ENCODE data around the gene TMEM108. TPM values are rescaled to one million over a fixed set of nuclear protein-coding genes. Genes with fewer than 3 reads are reported as not detected.

The TMEM108 gene
- total RNA-seq, 1 experiment from 2014 or later = not detected

DNA sequence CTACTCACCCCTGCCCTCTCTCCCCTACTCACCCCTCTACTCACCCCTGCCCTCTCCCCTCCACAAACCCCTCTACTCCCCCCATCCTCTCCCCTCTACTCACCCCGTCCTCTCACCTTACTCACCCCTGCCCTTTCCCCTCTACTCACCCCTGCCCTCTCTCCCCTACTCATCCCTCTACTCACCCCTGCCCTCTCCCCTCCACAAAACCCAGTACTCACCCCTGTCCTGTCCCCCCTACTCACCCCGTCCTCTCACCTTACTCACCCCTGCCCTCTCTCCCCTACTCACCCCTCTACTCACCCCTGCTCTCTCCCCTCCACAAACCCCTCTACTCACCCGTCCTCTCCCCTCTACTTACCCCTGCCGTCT, 375.8 kb downstream of the TMEM108 start:
- peaks cover 43% of the 10 kb centered on the region for H3K27me3 ChIP-seq (ENCODE audit: insufficient read depth, low read length)
- POLR2A ChIA-PET = no interaction called here
- no peak overlapping the region for H3K4me2 ChIP-seq (ENCODE audit: low read length)
- H3K9me2 ChIP-seq (ENCODE audit: insufficient read depth) = no peaks in the 10 kb centered on the region
- ATAC-seq = no peak
- no peaks in the 10 kb centered on the region for H3K79me2 ChIP-seq (ENCODE audit: insufficient read depth, low read length)
- no peak overlapping the region for H3K27ac ChIP-seq (ENCODE audit: low read depth, low read length)
- intact Hi-C loops (cut with micrococcal nuclease) = no loop called here
- no peak overlapping the region for H2AFZ ChIP-seq (ENCODE audit: low read depth, low read length, poor library complexity, severe bottlenecking)
- TF ChIP-seq TCF7L2 (IDR thresholded peaks at IDR 0.05; ENCODE audit: borderline replicate concordance, extremely low read depth, insufficient read depth, insufficient read length) (no peak), SRF (IDR thresholded peaks at IDR 0.05; ENCODE audit: low read depth) (no peak), EGR1 (IDR thresholded peaks at IDR 0.05; ENCODE audit: low read depth) (no peak), SP1 (IDR thresholded peaks at IDR 0.05; ENCODE audit: low read depth) (no peak), FOSL1 (IDR thresholded peaks at IDR 0.05; ENCODE audit: low read depth) (no peak), YY1 (IDR thresholded peaks at IDR 0.05; ENCODE audit: extremely low read depth, insufficient replicate concordance, low read depth, low read length) (no peak), EZH2phosphoT487 (IDR thresholded peaks at IDR 0.05; ENCODE audit: borderline replicate concordance) (no peak), ELF1 (IDR thresholded peaks at IDR 0.05; ENCODE audit: borderline replicate concordance, low read depth) (no peak), RAD21 (IDR thresholded peaks at IDR 0.05; ENCODE audit: low read depth) (no peak), ZFX (IDR thresholded peaks at IDR 0.05) (no peak), JUND (IDR thresholded peaks at IDR 0.05) (no peak)
- TF ChIP-seq, protein P1, sequence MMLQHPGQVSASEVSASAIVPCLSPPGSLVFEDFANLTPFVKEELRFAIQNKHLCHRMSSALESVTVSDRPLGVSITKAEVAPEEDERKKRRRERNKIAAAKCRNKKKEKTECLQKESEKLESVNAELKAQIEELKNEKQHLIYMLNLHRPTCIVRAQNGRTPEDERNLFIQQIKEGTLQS (IDR thresholded peaks at IDR 0.05) = no peak
- TF ChIP-seq, protein P2, sequence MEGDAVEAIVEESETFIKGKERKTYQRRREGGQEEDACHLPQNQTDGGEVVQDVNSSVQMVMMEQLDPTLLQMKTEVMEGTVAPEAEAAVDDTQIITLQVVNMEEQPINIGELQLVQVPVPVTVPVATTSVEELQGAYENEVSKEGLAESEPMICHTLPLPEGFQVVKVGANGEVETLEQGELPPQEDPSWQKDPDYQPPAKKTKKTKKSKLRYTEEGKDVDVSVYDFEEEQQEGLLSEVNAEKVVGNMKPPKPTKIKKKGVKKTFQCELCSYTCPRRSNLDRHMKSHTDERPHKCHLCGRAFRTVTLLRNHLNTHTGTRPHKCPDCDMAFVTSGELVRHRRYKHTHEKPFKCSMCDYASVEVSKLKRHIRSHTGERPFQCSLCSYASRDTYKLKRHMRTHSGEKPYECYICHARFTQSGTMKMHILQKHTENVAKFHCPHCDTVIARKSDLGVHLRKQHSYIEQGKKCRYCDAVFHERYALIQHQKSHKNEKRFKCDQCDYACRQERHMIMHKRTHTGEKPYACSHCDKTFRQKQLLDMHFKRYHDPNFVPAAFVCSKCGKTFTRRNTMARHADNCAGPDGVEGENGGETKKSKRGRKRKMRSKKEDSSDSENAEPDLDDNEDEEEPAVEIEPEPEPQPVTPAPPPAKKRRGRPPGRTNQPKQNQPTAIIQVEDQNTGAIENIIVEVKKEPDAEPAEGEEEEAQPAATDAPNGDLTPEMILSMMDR (IDR thresholded peaks at IDR 0.05 in 2 of 3, conservative IDR thresholded peaks at IDR 0.05 in 1 of 3; ENCODE audit: borderline replicate concordance in 1 of 3, insufficient read depth in 1 of 3, low read depth in 2 of 3, low read length in 2 of 3) = no peak
- TF ChIP-seq, protein P3, sequence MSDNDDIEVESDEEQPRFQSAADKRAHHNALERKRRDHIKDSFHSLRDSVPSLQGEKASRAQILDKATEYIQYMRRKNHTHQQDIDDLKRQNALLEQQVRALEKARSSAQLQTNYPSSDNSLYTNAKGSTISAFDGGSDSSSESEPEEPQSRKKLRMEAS (IDR thresholded peaks at IDR 0.05) = no peak
- H3K9ac ChIP-seq (ENCODE audit: low read length) = no peak overlapping the region
- peaks cover 2 to 7% of the 10 kb centered on the region in 2 experiments; a peak in 1 of 4 replicates for H3K4me1 ChIP-seq (ENCODE audit: control insufficient read depth in 1 of 2, insufficient read depth in 2 of 2, low read length in 2 of 2)
- H3K36me3 ChIP-seq (ENCODE audit: control insufficient read depth in 1 of 2, insufficient read depth in 2 of 2, low read length in 2 of 2) = no peaks in the 10 kb centered on the region
- DNase-seq (ENCODE audit: low read depth, low spot score) = no peak
- BruUV-seq (replicated peaks) = no TSS peak
- H4K20me1 ChIP-seq (ENCODE audit: insufficient read depth) = no peaks in the 10 kb centered on the region
- CTCF ChIA-PET = interaction anchor here (1.0 to 1.8 kb wide), 2 partner anchors 373 to 683 kb away, joined by 3 to 6 read pairs; no protein-coding TSS in a partner anchor
- no peaks in the 10 kb centered on the region for H3K9me3 ChIP-seq (ENCODE audit: control insufficient read depth in 1 of 2, insufficient read depth in 1 of 2, low read depth in 1 of 2, low read length in 2 of 2)
- RAD21 ChIA-PET (ENCODE audit: low non-redundant PET in 1 of 2, low total read pairs in 2 of 2, uncharacterized antibody in 2 of 2, unreplicated experiment in 2 of 2) = no interaction called here
- H3K4me3 ChIP-seq (replicated peaks in 1 of 2; ENCODE audit: low read depth in 1 of 2, low read length in 2 of 2) = no peak overlapping the region
